ENCODE measurements around the gene CLCF1.

- TF ChIP-seq, protein P1, sequence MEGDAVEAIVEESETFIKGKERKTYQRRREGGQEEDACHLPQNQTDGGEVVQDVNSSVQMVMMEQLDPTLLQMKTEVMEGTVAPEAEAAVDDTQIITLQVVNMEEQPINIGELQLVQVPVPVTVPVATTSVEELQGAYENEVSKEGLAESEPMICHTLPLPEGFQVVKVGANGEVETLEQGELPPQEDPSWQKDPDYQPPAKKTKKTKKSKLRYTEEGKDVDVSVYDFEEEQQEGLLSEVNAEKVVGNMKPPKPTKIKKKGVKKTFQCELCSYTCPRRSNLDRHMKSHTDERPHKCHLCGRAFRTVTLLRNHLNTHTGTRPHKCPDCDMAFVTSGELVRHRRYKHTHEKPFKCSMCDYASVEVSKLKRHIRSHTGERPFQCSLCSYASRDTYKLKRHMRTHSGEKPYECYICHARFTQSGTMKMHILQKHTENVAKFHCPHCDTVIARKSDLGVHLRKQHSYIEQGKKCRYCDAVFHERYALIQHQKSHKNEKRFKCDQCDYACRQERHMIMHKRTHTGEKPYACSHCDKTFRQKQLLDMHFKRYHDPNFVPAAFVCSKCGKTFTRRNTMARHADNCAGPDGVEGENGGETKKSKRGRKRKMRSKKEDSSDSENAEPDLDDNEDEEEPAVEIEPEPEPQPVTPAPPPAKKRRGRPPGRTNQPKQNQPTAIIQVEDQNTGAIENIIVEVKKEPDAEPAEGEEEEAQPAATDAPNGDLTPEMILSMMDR (IDR thresholded peaks at IDR 0.05) = no peak
- TF ChIP-seq POLR2AphosphoS5 (IDR thresholded peaks at IDR 0.05) (no peak), POLR2A (IDR thresholded peaks at IDR 0.05) (no peak), EP300 (IDR thresholded peaks at IDR 0.05) (no peak)
Observed at GRCh38 chr11:67405688-67406339, 32.4 kb upstream of the CLCF1 start.
